Measurements from ENCODE around the gene POU6F2. TPM values are rescaled to one million over a fixed set of nuclear protein-coding genes. Genes with fewer than 3 reads are reported as not detected.

The POU6F2 gene
- total RNA-seq, 1 experiment from 2014 or later: 0.64 TPM

DNA sequence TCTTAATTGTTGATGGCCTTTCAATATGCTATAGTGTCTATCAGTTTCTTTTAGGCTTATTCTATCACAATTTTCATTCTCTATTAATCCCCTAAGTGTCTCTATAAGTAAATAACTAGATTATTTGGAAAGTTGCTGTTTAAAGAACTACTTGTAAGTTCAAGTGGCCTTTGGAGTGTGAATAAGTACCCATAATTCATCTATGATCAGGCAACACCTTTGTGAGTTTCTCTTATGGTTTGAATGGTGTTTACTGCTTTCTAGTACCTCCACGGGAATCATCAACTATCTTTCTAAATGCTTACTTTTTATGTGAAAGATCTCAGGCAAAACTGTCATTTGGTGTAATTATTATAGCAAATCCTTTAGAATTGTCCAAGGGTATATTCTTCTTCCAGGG lies 166.7 kb downstream of the POU6F2 start:
- H3K36me3 Mint-ChIP-seq (ENCODE audit: insufficient read depth, unreplicated experiment): no peaks in the 10 kb centered on the region
- BruUV-seq (replicated peaks): no TSS peak
- no peaks in the 10 kb centered on the region for H3K27me3 Mint-ChIP-seq (ENCODE audit: unreplicated experiment)
- no peak for DNase-seq
- TF ChIP-seq, protein P1, sequence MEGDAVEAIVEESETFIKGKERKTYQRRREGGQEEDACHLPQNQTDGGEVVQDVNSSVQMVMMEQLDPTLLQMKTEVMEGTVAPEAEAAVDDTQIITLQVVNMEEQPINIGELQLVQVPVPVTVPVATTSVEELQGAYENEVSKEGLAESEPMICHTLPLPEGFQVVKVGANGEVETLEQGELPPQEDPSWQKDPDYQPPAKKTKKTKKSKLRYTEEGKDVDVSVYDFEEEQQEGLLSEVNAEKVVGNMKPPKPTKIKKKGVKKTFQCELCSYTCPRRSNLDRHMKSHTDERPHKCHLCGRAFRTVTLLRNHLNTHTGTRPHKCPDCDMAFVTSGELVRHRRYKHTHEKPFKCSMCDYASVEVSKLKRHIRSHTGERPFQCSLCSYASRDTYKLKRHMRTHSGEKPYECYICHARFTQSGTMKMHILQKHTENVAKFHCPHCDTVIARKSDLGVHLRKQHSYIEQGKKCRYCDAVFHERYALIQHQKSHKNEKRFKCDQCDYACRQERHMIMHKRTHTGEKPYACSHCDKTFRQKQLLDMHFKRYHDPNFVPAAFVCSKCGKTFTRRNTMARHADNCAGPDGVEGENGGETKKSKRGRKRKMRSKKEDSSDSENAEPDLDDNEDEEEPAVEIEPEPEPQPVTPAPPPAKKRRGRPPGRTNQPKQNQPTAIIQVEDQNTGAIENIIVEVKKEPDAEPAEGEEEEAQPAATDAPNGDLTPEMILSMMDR (IDR thresholded peaks at IDR 0.05; ENCODE audit: unreplicated experiment): no peak
- no peaks in the 10 kb centered on the region for H3K4me1 Mint-ChIP-seq (ENCODE audit: low read depth, unreplicated experiment)
- H3K27ac Mint-ChIP-seq (ENCODE audit: unreplicated experiment): no peak overlapping the region
- no peak overlapping the region for H3K4me3 Mint-ChIP-seq (ENCODE audit: low read depth, unreplicated experiment)
- peaks cover 2% of the 10 kb centered on the region for H3K9me3 Mint-ChIP-seq (ENCODE audit: low read depth, unreplicated experiment)
- CTCF ChIA-PET: no interaction called here
- intact Hi-C loops (cut with micrococcal nuclease; ENCODE audit: unreplicated experiment): no loop called here

DNA sequence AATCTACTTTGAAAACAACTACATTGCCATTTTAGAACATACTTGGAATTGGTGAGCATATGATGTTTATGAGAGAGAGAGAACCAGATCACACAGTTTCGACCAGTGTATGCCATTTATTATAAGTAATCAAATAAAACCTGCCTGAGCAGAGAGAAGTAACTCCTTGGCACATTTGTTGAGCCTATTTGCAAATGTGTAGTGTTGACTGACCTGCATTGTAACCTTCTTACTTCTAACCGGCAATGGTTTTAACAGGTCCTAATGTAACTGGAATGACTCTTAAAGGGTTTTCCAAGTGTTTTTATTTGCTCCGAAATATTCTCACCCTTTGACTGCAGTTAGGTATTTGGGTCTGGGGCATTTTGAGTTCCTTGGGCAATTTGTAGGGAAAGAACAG lies 167.6 kb downstream of the POU6F2 start:
- peaks cover 2% of the 10 kb centered on the region for H3K9me3 Mint-ChIP-seq (ENCODE audit: low read depth, unreplicated experiment)
- no peak overlapping the region for H3K27ac Mint-ChIP-seq (ENCODE audit: unreplicated experiment)
- TF ChIP-seq, protein P1 (IDR thresholded peaks at IDR 0.05; ENCODE audit: unreplicated experiment): no peak
- H3K4me1 Mint-ChIP-seq (ENCODE audit: low read depth, unreplicated experiment): no peaks in the 10 kb centered on the region
- intact Hi-C loops (cut with micrococcal nuclease; ENCODE audit: unreplicated experiment): no loop called here
- DNase-seq: no peak
- no TSS peak for BruUV-seq (replicated peaks)
- CTCF ChIA-PET: no interaction called here
- no peaks in the 10 kb centered on the region for H3K27me3 Mint-ChIP-seq (ENCODE audit: unreplicated experiment)
- no peaks in the 10 kb centered on the region for H3K36me3 Mint-ChIP-seq (ENCODE audit: insufficient read depth, unreplicated experiment)
- H3K4me3 Mint-ChIP-seq (ENCODE audit: low read depth, unreplicated experiment): no peak overlapping the region

DNA sequence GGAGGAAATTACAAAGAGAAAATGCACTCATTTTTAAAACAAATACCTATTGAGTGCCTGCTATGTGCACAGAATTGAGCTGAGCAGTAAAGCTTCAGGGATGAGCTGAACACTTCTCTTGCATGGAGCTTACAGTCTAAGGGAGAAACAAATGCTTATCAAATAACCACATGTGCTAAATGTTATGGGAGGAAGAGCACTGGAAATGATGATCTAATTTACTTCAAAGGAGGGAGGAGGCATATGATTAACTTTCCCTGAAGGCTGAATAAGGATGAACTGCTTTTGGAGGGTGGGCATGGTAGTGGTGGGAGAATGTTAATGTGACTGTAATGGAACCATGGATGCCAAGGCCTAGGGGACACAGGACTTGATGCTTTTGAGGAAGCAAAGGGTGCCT lies 168.2 kb downstream of the POU6F2 start:
- TF ChIP-seq, protein P1 (IDR thresholded peaks at IDR 0.05; ENCODE audit: unreplicated experiment): no peak
- no TSS peak for BruUV-seq (replicated peaks)
- intact Hi-C loops (cut with micrococcal nuclease; ENCODE audit: unreplicated experiment): no loop called here
- Mint-ChIP-seq H3K4me1 (ENCODE audit: low read depth, unreplicated experiment) (no peaks in the 10 kb centered on the region), H3K27me3 (ENCODE audit: unreplicated experiment) (no peaks in the 10 kb centered on the region), H3K9me3 (ENCODE audit: low read depth, unreplicated experiment) (no peaks in the 10 kb centered on the region), H3K36me3 (ENCODE audit: insufficient read depth, unreplicated experiment) (no peaks in the 10 kb centered on the region), H3K4me3 (ENCODE audit: low read depth, unreplicated experiment) (no peak overlapping the region), H3K27ac (ENCODE audit: unreplicated experiment) (no peak overlapping the region)
- no peak for DNase-seq
- CTCF ChIA-PET: no interaction called here

DNA sequence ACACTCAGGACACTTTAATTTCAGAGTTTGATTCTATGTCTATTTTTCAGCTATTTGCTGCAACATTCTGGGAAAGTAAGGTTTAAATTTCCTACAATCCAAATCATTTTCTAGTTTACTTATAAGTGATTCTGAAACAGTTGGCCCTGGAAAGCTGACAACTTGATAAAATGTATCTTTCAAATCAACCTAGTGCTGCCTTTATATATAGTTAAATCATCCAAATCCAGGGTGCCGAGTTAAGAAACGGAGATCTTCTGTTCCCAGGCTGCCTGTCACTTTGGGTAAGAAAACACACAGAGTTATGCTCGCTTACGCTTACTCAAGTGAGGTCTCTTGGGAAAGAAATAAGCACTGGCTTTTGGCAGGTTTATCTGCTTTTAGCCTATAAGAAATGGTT lies 175.0 kb downstream of the POU6F2 start:
- no TSS peak for BruUV-seq (replicated peaks)
- Mint-ChIP-seq H3K27ac (ENCODE audit: unreplicated experiment) (no peak overlapping the region), H3K9me3 (ENCODE audit: low read depth, unreplicated experiment) (no peaks in the 10 kb centered on the region), H3K36me3 (ENCODE audit: insufficient read depth, unreplicated experiment) (no peaks in the 10 kb centered on the region), H3K27me3 (ENCODE audit: unreplicated experiment) (no peaks in the 10 kb centered on the region), H3K4me1 (ENCODE audit: low read depth, unreplicated experiment) (no peaks in the 10 kb centered on the region), H3K4me3 (ENCODE audit: low read depth, unreplicated experiment) (no peak overlapping the region)
- DNase-seq: no peak
- CTCF ChIA-PET: interaction anchor here (0.6 kb wide), 2 partner anchors 157 to 451 kb away, joined by 7 to 8 read pairs; no protein-coding TSS in a partner anchor
- intact Hi-C loops (cut with micrococcal nuclease; ENCODE audit: unreplicated experiment): no loop called here
- TF ChIP-seq, protein P1 (IDR thresholded peaks at IDR 0.05; ENCODE audit: unreplicated experiment): no peak
